HepG2 (cell line): ENCODE data around the gene POLDIP3. TPM values are rescaled to one million over a fixed set of nuclear protein-coding genes. Genes with fewer than 3 reads are reported as not detected.

ENCODE experiments used
- AKNA ChIP-seq: sonication (generic); formaldehyde crosslinking; IDR thresholded peaks from 2 replicates; pipeline ENCODE4 v1.4.0; 2020; ENCODE audit warnings: missing genetic modification reagents, borderline replicate concordance
- DMAP1 ChIP-seq: IDR thresholded peaks from 2 replicates; pipeline ENCODE4 v1.6.1; 2016
- EP300 ChIP-seq, 3 experiments: sonication (generic) in 1 of 3; formaldehyde crosslinking in 1 of 3; IDR thresholded peaks; 2 replicates each; pipeline versions ENCODE4 v1.5.1 to v1.6.1; 2011 to 2020; ENCODE audit warnings: low read depth in 2 of 3, low read length in 2 of 3, borderline replicate concordance in 1 of 3, improper control_type of control experiment in 1 of 3, mild to moderate bottlenecking in 1 of 3, missing genetic modification reagents in 1 of 3, moderate library complexity in 1 of 3
- ISX ChIP-seq: sonication (generic); formaldehyde crosslinking; conservative IDR thresholded peaks from 2 replicates; pipeline ENCODE4 v1.5.0; 2020; ENCODE audit warnings: missing genetic modification reagents
- MNT ChIP-seq: fragments of 450-650 bp; IDR thresholded peaks from 2 replicates; pipeline ENCODE4 v1.6.1; 2016
- PLSCR1 ChIP-seq: sonication (generic); formaldehyde crosslinking; IDR thresholded peaks from 2 replicates; pipeline ENCODE4 v1.5.0; 2020; ENCODE audit warnings: missing genetic modification reagents, mild to moderate bottlenecking, borderline replicate concordance
- POLR2A ChIP-seq, 2 experiments: IDR thresholded peaks; 2 replicates each; pipeline ENCODE4 v1.6.1; 2011; ENCODE audit warnings: low read depth in 2 of 2, low read length in 2 of 2, mild to moderate bottlenecking in 1 of 2, moderate library complexity in 1 of 2; ENCODE audit not compliant: insufficient read depth in 1 of 2
- SMYD3 ChIP-seq: sonication (generic); formaldehyde crosslinking; IDR thresholded peaks from 2 replicates; pipeline ENCODE4 v1.8.1; 2023; ENCODE audit warnings: mild to moderate bottlenecking, missing genetic modification reagents
- TBX2 ChIP-seq: sonication (generic); formaldehyde crosslinking; IDR thresholded peaks from 2 replicates; pipeline ENCODE4 v1.5.0; 2020; ENCODE audit warnings: missing genetic modification reagents, mild to moderate bottlenecking, borderline replicate concordance
- TFDP1 ChIP-seq: IDR thresholded peaks from 2 replicates; pipeline ENCODE4 v1.6.1; 2016; ENCODE audit warnings: missing compliant biosample characterization, missing genetic modification reagents, borderline replicate concordance
- ZBTB25 ChIP-seq: IDR thresholded peaks from 2 replicates; pipeline ENCODE4 v1.6.1; 2018; ENCODE audit warnings: missing genetic modification reagents
- ZBTB43 ChIP-seq: sonication (generic); formaldehyde crosslinking; conservative IDR thresholded peaks from 2 replicates; pipeline ENCODE4 v1.4.0; 2020; ENCODE audit warnings: missing genetic modification reagents
- ZNF12 ChIP-seq: sonication (generic); formaldehyde crosslinking; IDR thresholded peaks from 2 replicates; pipeline ENCODE4 v1.5.0; 2020; ENCODE audit warnings: missing genetic modification reagents
- ZNF180 ChIP-seq: sonication (generic); formaldehyde crosslinking; IDR thresholded peaks from 2 replicates; pipeline ENCODE4 v1.4.0; 2020; ENCODE audit warnings: low read depth, missing genetic modification reagents, borderline replicate concordance
- ZNF275 ChIP-seq: sonication (generic); formaldehyde crosslinking; IDR thresholded peaks from 2 replicates; pipeline ENCODE4 v1.8.0; 2022; ENCODE audit warnings: missing genetic modification reagents, mild to moderate bottlenecking, inconsistent platforms, borderline replicate concordance
- ZNF431 ChIP-seq: sonication (generic); formaldehyde crosslinking; IDR thresholded peaks from 2 replicates; pipeline ENCODE4 v1.9.0; 2022; ENCODE audit warnings: missing genetic modification reagents, low read depth, mild to moderate bottlenecking, borderline replicate concordance
- polyA plus RNA-seq, 8 experiments: library from polyadenylated mRNA; depleted of rRNA in 3 of 8; stranded (reverse) in 7 of 8; unstranded in 1 of 8; fragments of >200 nt; fragmentation: Illumina TruSeq in 4 of 8; extraction: Trizol in 4 of 8; gene quantifications; 2 replicates each; pipeline versions ENCODE4 v1.2.1 to v1.2.3, GENCODE V29; 2011 to 2016; ENCODE audit warnings: low read depth in 4 of 8, missing spikeins in 1 of 8, mixed read lengths in 1 of 8; ENCODE audit not compliant: insufficient read depth in 1 of 8
- total RNA-seq, 5 experiments: library from RNA; depleted of rRNA; stranded (reverse); fragments of >200 nt; fragmentation: Illumina TruSeq; extraction: Trizol; gene quantifications; 2 replicates each; pipeline ENCODE4 v1.2.3, GENCODE V29; 2016; ENCODE audit warnings: low read depth in 1 of 5

POLDIP3 gene
- total and polyA plus RNA-seq, 2 of the 13 experiments (the other 11 are each of a cell fraction or from before 2014, with no cell fraction given) = 45.8 to 47.4 TPM

GRCh38 chr22:42645938-42646568, 31.4 kb upstream of the POLDIP3 start (continued):
- no peak for TF ChIP-seq AKNA
- no peak for TF ChIP-seq ZNF180 (CRISPR knock-in tag)
- TF ChIP-seq EP300 (IDR thresholded peaks at IDR 0.05; ENCODE audit: low read depth in 2 of 2, low read length in 2 of 2) = no peak
- no peak for TF ChIP-seq EP300 (CRISPR knock-in tag; IDR thresholded peaks at IDR 0.05; ENCODE audit: borderline replicate concordance)
- no peak for TF ChIP-seq ZNF275
- TF ChIP-seq ISX = no peak
- TF ChIP-seq DMAP1 (CRISPR knock-in tag) = no peak
- peak; percentile 24; the same call in 1 of the 2 replicates for TF ChIP-seq TBX2 (CRISPR knock-in tag)
- TF ChIP-seq POLR2A (IDR thresholded peaks at IDR 0.05; ENCODE audit: insufficient read depth in 1 of 2, low read depth in 2 of 2, low read length in 2 of 2) = peak in 1 of 2 experiments; percentile 63; a peak in 2 of 4 replicates
- no peak for TF ChIP-seq PLSCR1 (CRISPR knock-in tag)
- TF ChIP-seq ZNF12 (CRISPR knock-in tag) = no peak
- no peak for TF ChIP-seq MNT
- peak; percentile 23; the same call in 1 of the 2 replicates for TF ChIP-seq TFDP1 (CRISPR knock-in tag)
- TF ChIP-seq ZBTB25 = no peak
- TF ChIP-seq SMYD3 (CRISPR knock-in tag) = no peak
- TF ChIP-seq ZBTB43 (CRISPR knock-in tag) = peak; percentile 96
- 0 out of 2 replicates have a peak, but pooled peaks have one; percentile 27 for TF ChIP-seq ZNF431 (CRISPR knock-in tag)
